Mammary epithelial cell (primary cell): ENCODE measurements around the gene HES4.

ENCODE experiments used
- CTCF ChIP-seq, 2 donors: IDR thresholded peaks in 1 of 2; conservative IDR thresholded peaks in 1 of 2; 2 replicates each; pipeline ENCODE4 v1.5.1; 2011 to 2012; ENCODE audit warnings: inconsistent platforms in 2 of 2, low read length in 2 of 2, mild to moderate bottlenecking in 2 of 2, control low read depth in 1 of 2, low read depth in 1 of 2; ENCODE audit not compliant: insufficient read depth in 1 of 2; ENCODE audit errors: extremely low read depth in 1 of 2
- EZH2 ChIP-seq: IDR thresholded peaks from 2 replicates; pipeline ENCODE4 v1.6.1; 2012; ENCODE audit warnings: low read length, inconsistent platforms, borderline replicate concordance

- TF ChIP-seq CTCF (conservative IDR thresholded peaks at IDR 0.05 in 1 of 2, IDR thresholded peaks at IDR 0.05 in 1 of 2; ENCODE audit: extremely low read depth in 1 of 2, insufficient read depth in 1 of 2, low read depth in 1 of 2, low read length in 2 of 2): no peak
- TF ChIP-seq EZH2: no peak
Measured at GRCh38 chr1:970973-971730, 28.7 kb downstream of the HES4 start.
